HEK293 (cell line): ENCODE measurements around the gene MCM6.
"Not testable (repeated sequence)": the region's sequence is repeated elsewhere in the genome, so short reads cannot be mapped to it uniquely, and the experiment has no call there.

ENCODE experiments used
- CTCF ChIA-PET: fragments of 350-600 bp; formaldehyde crosslinking; extraction: SDS; loops from one replicate; lab custom pipeline; 2021; ENCODE audit warnings: antibody characterized with exemption; lab: Yijun Ruan, JAX
- POLR2A ChIA-PET: fragments of 300-600 bp; formaldehyde crosslinking; extraction: SDS; loops from one replicate; lab custom pipeline; 2020; ENCODE audit warnings: antibody characterized with exemption, inconsistent platforms; lab: Yijun Ruan, JAX
- H3K27ac ChIP-seq: fragments of 200-500 bp; sonication (Bioruptor generic); 2 replicates; pipeline ENCODE4 v1.5.1; 2014; ENCODE audit warnings: low read depth, low read length, control low read depth, inconsistent platforms; ENCODE audit errors: extremely low read depth
- H3K36me3 ChIP-seq, 2 experiments: fragments of 200-500 bp in 1 of 2; sonication (Bioruptor generic) in 1 of 2; 1 replicate in 1 of 2; 2 replicates in 1 of 2; pipeline ENCODE4 v1.5.1; 2014 to 2017; ENCODE audit warnings: inconsistent platforms in 2 of 2, low read length in 2 of 2; ENCODE audit not compliant: control insufficient read depth in 2 of 2, insufficient read depth in 1 of 2
- H3K4me1 ChIP-seq: fragments of 200-500 bp; sonication (Bioruptor generic); 2 replicates; pipeline ENCODE4 v1.5.1; 2014; ENCODE audit warnings: mild to moderate bottlenecking, low read length, inconsistent platforms; ENCODE audit not compliant: control insufficient read depth, insufficient read depth
- H3K4me3 ChIP-seq: 2 replicates; pipeline ENCODE4 v1.5.1; 2011; ENCODE audit warnings: low read depth, mild to moderate bottlenecking, control low read depth, low read length, moderate library complexity
- H3K9me3 ChIP-seq: fragments of 200-500 bp; sonication (Bioruptor generic); 2 replicates; pipeline ENCODE4 v1.5.1; 2014; ENCODE audit warnings: low read depth, low read length, inconsistent platforms; ENCODE audit not compliant: control insufficient read depth, insufficient read depth
- GLIS2 ChIP-seq: fragments of 450-650 bp; formaldehyde crosslinking; IDR thresholded peaks from 2 replicates; pipeline ENCODE4 v1.5.1; 2016; ENCODE audit warnings: missing biosample characterization, missing genetic modification characterization
- HOXC10 ChIP-seq: sonication (generic); formaldehyde crosslinking; IDR thresholded peaks from 2 replicates; pipeline ENCODE4 v1.8.1; 2023; ENCODE audit warnings: mild to moderate bottlenecking, missing genetic modification reagents
- HOXD13 ChIP-seq: sonication (generic); formaldehyde crosslinking; IDR thresholded peaks from 2 replicates; pipeline ENCODE4 v1.8.0; 2022; ENCODE audit warnings: missing genetic modification reagents, borderline replicate concordance
- MEIS1 ChIP-seq: sonication (generic); formaldehyde crosslinking; IDR thresholded peaks from 2 replicates; pipeline ENCODE4 v1.8.1; 2022; ENCODE audit warnings: missing genetic modification reagents, mild to moderate bottlenecking, borderline replicate concordance
- OSR2 ChIP-seq: fragments of 450-650 bp; formaldehyde crosslinking; IDR thresholded peaks from 2 replicates; pipeline ENCODE4 v1.5.1; 2016; ENCODE audit warnings: missing biosample characterization, missing genetic modification characterization
- RBAK ChIP-seq: fragments of 450-650 bp; formaldehyde crosslinking; IDR thresholded peaks from 2 replicates; pipeline ENCODE4 v1.5.1; 2016; ENCODE audit warnings: missing biosample characterization, missing genetic modification characterization
- SALL2 ChIP-seq: fragments of 450-650 bp; formaldehyde crosslinking; IDR thresholded peaks from 2 replicates; pipeline ENCODE4 v1.5.0; 2017; ENCODE audit warnings: missing biosample characterization, mild to moderate bottlenecking, missing genetic modification characterization, borderline replicate concordance
- ZBTB8A ChIP-seq: fragments of 450-650 bp; formaldehyde crosslinking; IDR thresholded peaks from 2 replicates; pipeline ENCODE4 v1.5.1; 2016; ENCODE audit warnings: missing biosample characterization, missing genetic modification characterization
- ZFHX2 ChIP-seq: fragments of 450-650 bp; formaldehyde crosslinking; conservative IDR thresholded peaks from 2 replicates; pipeline ENCODE4 v1.5.1; 2016; ENCODE audit warnings: missing biosample characterization, missing genetic modification characterization
- ZFP37 ChIP-seq: fragments of 450-650 bp; formaldehyde crosslinking; IDR thresholded peaks from 2 replicates; pipeline ENCODE4 v1.5.1; 2016; ENCODE audit warnings: missing biosample characterization, missing genetic modification characterization
- ZNF138 ChIP-seq: fragments of 450-650 bp; formaldehyde crosslinking; IDR thresholded peaks from 2 replicates; pipeline ENCODE4 v1.5.1; 2016; ENCODE audit warnings: missing biosample characterization, missing genetic modification characterization, borderline replicate concordance
- ZNF146 ChIP-seq: fragments of 450-650 bp; formaldehyde crosslinking; IDR thresholded peaks from 2 replicates; pipeline ENCODE4 v1.5.1; 2016; ENCODE audit warnings: missing biosample characterization, missing genetic modification characterization
- ZNF266 ChIP-seq: fragments of 450-650 bp; formaldehyde crosslinking; IDR thresholded peaks from 2 replicates; pipeline ENCODE4 v1.5.1; 2016; ENCODE audit warnings: missing biosample characterization, missing genetic modification characterization, low read depth
- ZNF335 ChIP-seq: fragments of 450-650 bp; formaldehyde crosslinking; conservative IDR thresholded peaks from 2 replicates; pipeline ENCODE4 v1.5.1; 2016; ENCODE audit warnings: missing biosample characterization, missing genetic modification characterization
- ZNF48 ChIP-seq: fragments of 450-650 bp; formaldehyde crosslinking; IDR thresholded peaks from 2 replicates; pipeline ENCODE4 v1.5.1; 2016; ENCODE audit warnings: missing biosample characterization, missing genetic modification characterization
- ZNF514 ChIP-seq: fragments of 450-650 bp; formaldehyde crosslinking; IDR thresholded peaks from 2 replicates; pipeline ENCODE4 v1.5.1; 2016; ENCODE audit warnings: missing biosample characterization, missing genetic modification characterization
- ZNF558 ChIP-seq: fragments of 450-650 bp; formaldehyde crosslinking; IDR thresholded peaks from 2 replicates; pipeline ENCODE4 v1.5.1; 2016; ENCODE audit warnings: missing biosample characterization, missing genetic modification characterization
- ZNF596 ChIP-seq: fragments of 450-650 bp; IDR thresholded peaks from 2 replicates; pipeline ENCODE4 v1.5.0; 2018; ENCODE audit warnings: missing biosample characterization, mild to moderate bottlenecking, missing genetic modification characterization, moderate library complexity
- ZNF664 ChIP-seq: fragments of 450-650 bp; formaldehyde crosslinking; IDR thresholded peaks from 2 replicates; pipeline ENCODE4 v1.5.1; 2016; ENCODE audit warnings: missing biosample characterization, missing genetic modification characterization
- ZSCAN23 ChIP-seq: fragments of 450-650 bp; formaldehyde crosslinking; IDR thresholded peaks from 2 replicates; pipeline ENCODE4 v1.5.1; 2016; ENCODE audit warnings: missing biosample characterization, missing genetic modification characterization
- TF ChIP-seq, protein P1 (sequence below): fragments of 450-650 bp; formaldehyde crosslinking; conservative IDR thresholded peaks from 2 replicates; pipeline ENCODE4 v1.5.1; 2016; ENCODE audit warnings: low read depth, missing biosample characterization, missing genetic modification characterization
- TF ChIP-seq, protein P2 (sequence below): fragments of 450-650 bp; formaldehyde crosslinking; IDR thresholded peaks from 2 replicates; pipeline ENCODE4 v1.5.1; 2017; ENCODE audit warnings: missing biosample characterization, missing genetic modification characterization
- TF ChIP-seq, protein P3 (sequence below): fragments of 450-650 bp; formaldehyde crosslinking; IDR thresholded peaks from 2 replicates; pipeline ENCODE4 v1.5.1; 2017; ENCODE audit warnings: missing biosample characterization, mild to moderate bottlenecking, missing genetic modification characterization, moderate library complexity
- TF ChIP-seq, protein P4 (sequence below): IDR thresholded peaks from 2 replicates; pipeline ENCODE4 v1.6.1; 2011; ENCODE audit warnings: mild to moderate bottlenecking, low read depth, low read length, borderline replicate concordance

MCM6 gene

DNA sequence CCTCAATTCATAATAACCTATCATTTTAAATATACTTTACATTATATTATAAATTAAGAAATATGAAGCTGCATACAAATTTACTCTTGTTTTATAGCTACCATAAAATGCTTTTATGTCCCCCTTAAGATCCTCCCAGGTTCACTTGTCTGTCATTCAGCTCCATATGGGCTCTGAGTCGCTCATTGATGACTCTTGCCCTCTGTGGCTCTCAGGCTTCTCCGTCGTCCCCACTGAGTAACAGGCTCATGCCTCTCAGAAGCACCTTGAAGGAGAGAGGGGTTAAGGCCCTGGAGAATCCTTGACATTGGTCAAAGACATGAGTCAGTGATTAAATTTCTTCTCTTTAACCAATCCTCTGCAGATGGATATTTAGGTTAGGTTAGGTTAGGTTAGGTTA is 6.2 kb upstream of the MCM6 start:
- ChIA-PET CTCF (no interaction called here), POLR2A (no interaction called here)
- H3K4me1 ChIP-seq: no peaks in the 10 kb centered on the region
- no peaks in the 10 kb centered on the region for H3K9me3 ChIP-seq
- H3K4me3 ChIP-seq: no peak overlapping the region
- TF ChIP-seq, protein P1, sequence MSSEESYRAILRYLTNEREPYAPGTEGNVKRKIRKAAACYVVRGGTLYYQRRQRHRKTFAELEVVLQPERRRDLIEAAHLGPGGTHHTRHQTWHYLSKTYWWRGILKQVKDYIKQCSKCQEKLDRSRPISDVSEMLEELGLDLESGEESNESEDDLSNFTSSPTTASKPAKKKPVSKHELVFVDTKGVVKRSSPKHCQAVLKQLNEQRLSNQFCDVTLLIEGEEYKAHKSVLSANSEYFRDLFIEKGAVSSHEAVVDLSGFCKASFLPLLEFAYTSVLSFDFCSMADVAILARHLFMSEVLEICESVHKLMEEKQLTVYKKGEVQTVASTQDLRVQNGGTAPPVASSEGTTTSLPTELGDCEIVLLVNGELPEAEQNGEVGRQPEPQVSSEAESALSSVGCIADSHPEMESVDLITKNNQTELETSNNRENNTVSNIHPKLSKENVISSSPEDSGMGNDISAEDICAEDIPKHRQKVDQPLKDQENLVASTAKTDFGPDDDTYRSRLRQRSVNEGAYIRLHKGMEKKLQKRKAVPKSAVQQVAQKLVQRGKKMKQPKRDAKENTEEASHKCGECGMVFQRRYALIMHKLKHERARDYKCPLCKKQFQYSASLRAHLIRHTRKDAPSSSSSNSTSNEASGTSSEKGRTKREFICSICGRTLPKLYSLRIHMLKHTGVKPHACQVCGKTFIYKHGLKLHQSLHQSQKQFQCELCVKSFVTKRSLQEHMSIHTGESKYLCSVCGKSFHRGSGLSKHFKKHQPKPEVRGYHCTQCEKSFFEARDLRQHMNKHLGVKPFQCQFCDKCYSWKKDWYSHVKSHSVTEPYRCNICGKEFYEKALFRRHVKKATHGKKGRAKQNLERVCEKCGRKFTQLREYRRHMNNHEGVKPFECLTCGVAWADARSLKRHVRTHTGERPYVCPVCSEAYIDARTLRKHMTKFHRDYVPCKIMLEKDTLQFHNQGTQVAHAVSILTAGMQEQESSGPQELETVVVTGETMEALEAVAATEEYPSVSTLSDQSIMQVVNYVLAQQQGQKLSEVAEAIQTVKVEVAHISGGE (tag by site-specific recombination): no peak
- no peak for TF ChIP-seq HOXD13
- TF ChIP-seq RBAK: no peak
- no peak for TF ChIP-seq ZFHX2
- TF ChIP-seq ZNF514 (tag by site-specific recombination): no peak
- TF ChIP-seq ZNF138: no peak
- no peak for TF ChIP-seq ZSCAN23 (tag by site-specific recombination)
- TF ChIP-seq, protein P2, sequence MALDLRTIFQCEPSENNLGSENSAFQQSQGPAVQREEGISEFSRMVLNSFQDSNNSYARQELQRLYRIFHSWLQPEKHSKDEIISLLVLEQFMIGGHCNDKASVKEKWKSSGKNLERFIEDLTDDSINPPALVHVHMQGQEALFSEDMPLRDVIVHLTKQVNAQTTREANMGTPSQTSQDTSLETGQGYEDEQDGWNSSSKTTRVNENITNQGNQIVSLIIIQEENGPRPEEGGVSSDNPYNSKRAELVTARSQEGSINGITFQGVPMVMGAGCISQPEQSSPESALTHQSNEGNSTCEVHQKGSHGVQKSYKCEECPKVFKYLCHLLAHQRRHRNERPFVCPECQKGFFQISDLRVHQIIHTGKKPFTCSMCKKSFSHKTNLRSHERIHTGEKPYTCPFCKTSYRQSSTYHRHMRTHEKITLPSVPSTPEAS (tag by site-specific recombination): no peak
- no peak for TF ChIP-seq ZNF146 (tag by site-specific recombination)
- TF ChIP-seq HOXC10 (CRISPR knock-in tag): no peak
- TF ChIP-seq ZNF596: no peak
- no peaks in the 10 kb centered on the region for H3K36me3 ChIP-seq
- no peak overlapping the region for H3K27ac ChIP-seq

DNA sequence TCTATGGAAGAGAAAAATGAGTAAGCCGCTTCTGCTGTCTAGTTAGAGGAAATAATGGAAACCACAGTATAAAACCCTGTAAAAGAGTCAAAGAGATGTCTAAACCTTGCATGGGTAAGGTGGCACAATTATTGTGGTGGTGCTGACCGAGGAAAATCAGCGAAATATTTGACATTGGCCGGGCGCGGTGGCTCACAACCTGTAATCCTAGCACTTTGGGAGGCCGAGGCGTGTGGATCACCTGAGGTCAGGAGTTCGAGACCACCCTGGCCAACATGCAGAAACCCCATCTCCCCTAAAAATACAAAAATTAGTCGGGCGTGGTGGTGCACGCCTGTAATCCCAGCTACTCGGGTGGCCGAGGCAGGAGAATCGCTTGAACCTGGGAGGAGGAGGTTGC is 527 bp upstream of the MCM6 start:
- TF ChIP-seq, protein P3, sequence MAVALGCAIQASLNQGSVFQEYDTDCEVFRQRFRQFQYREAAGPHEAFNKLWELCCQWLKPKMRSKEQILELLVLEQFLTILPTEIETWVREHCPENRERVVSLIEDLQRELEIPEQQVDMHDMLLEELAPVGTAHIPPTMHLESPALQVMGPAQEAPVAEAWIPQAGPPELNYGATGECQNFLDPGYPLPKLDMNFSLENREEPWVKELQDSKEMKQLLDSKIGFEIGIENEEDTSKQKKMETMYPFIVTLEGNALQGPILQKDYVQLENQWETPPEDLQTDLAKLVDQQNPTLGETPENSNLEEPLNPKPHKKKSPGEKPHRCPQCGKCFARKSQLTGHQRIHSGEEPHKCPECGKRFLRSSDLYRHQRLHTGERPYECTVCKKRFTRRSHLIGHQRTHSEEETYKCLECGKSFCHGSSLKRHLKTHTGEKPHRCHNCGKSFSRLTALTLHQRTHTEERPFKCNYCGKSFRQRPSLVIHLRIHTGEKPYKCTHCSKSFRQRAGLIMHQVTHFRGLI (tag by site-specific recombination): 0 out of 2 replicates have a peak, but pooled peaks have one; percentile 3
- TF ChIP-seq ZBTB8A: 0 out of 2 replicates have a peak, but pooled peaks have one; percentile 3
- peak; percentile 58 for TF ChIP-seq ZNF335 (tag by site-specific recombination)
- Histone ChIP-seq H3K36me3 (peaks cover 6 to 31% of the 10 kb centered on the region in 2 experiments), H3K4me3 (peak overlapping the region; percentile 20)
- not testable (repeated sequence) for H3K9me3 ChIP-seq, H3K4me1 ChIP-seq, H3K27ac ChIP-seq
- ChIA-PET CTCF (interaction anchor here (0.6 kb wide), 1 partner anchor 534 kb away, joined by 4 read pairs; no protein-coding TSS in a partner anchor), POLR2A (interaction anchor here (0.5 to 1.8 kb wide), 5 partner anchors 9 to 109 kb away, joined by 3 to 7 read pairs (median 3); partner anchors contain the start of gene DARS1)

DNA sequence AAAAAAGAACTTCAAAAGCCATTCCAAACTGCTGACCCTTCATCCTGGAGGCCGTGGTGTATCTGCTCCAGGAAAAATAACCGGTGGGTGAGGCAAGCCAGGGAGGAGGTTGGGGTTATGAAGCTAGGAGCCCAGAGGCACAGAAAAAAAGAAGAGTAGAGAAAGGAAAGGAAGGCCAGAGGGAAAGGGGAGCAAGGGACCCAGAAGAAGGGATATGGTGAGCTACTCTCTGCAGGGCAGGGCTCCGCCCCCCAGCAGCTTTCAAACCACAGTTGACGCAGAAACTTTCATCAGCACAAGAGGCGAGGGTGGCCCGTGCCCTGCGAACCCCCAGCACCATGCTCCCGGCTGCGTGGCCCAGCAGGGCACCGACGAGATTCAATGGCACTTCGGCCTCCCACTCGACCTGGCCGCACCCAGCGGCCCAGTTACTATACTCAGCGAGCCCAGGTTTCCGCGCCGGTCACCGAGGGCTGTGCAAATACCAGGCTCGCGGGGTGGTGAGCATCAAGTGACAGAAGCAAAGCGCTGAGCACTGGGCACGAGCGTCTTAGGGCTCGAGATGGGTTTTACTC is 665 bp downstream of the MCM6 start:
- peak overlapping the region; percentile 82 for H3K4me3 ChIP-seq
- no peaks in the 10 kb centered on the region for H3K9me3 ChIP-seq
- ChIA-PET CTCF (interaction anchor here (0.6 kb wide), 1 partner anchor 61 kb away, joined by 3 read pairs; no protein-coding TSS in a partner anchor), POLR2A (interaction anchor here (0.6 to 1.8 kb wide), 3 partner anchors 11 to 856 kb away, joined by 3 to 7 read pairs (median 4); partner anchors contain the start of gene DARS1)
- peak overlapping the region; percentile 89 for H3K27ac ChIP-seq
- peaks cover 4% of the 10 kb centered on the region; the same call in 1 of the 2 replicates for H3K4me1 ChIP-seq
- H3K36me3 ChIP-seq: peaks cover 18 to 43% of the 10 kb centered on the region in 2 experiments
- no peak for TF ChIP-seq ZFP37
- no peak for TF ChIP-seq MEIS1 (CRISPR knock-in tag)
- TF ChIP-seq ZNF558: no peak
- no peak for TF ChIP-seq OSR2 (tag by site-specific recombination)
- TF ChIP-seq ZNF664 (tag by site-specific recombination): no peak
- TF ChIP-seq, protein P2 (tag by site-specific recombination): no peak
- TF ChIP-seq ZNF335 (tag by site-specific recombination): 0 out of 2 replicates have a peak, but pooled peaks have one; percentile 24
- 0 out of 2 replicates have a peak, but pooled peaks have one; percentile 17 for TF ChIP-seq GLIS2 (tag by site-specific recombination)
- no peak for TF ChIP-seq ZNF266
- no peak for TF ChIP-seq ZNF48 (tag by site-specific recombination)
- TF ChIP-seq, protein P4, sequence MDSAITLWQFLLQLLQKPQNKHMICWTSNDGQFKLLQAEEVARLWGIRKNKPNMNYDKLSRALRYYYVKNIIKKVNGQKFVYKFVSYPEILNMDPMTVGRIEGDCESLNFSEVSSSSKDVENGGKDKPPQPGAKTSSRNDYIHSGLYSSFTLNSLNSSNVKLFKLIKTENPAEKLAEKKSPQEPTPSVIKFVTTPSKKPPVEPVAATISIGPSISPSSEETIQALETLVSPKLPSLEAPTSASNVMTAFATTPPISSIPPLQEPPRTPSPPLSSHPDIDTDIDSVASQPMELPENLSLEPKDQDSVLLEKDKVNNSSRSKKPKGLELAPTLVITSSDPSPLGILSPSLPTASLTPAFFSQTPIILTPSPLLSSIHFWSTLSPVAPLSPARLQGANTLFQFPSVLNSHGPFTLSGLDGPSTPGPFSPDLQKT: no peak
- TF ChIP-seq SALL2 (tag by site-specific recombination): no peak
